Measurements from ENCODE around the gene AQP12B.
A peak's percentile ranks its signal among the peaks of the same experiment; 100 is the strongest.
"Not testable (repeated sequence)": the region's sequence is repeated elsewhere in the genome, so short reads cannot be mapped to it uniquely, and the experiment has no call there.

AQP12B gene

GRCh38 chr2:240701091-240701735, 18.5 kb upstream of the AQP12B start:
- no peak overlapping the region for H3K4me3 ChIP-seq (ENCODE audit: severe bottlenecking)
- no peaks in the 10 kb centered on the region for H3K4me1 ChIP-seq (ENCODE audit: insufficient read depth, poor library complexity, severe bottlenecking)
- no peak overlapping the region for H3K27ac ChIP-seq (ENCODE audit: poor library complexity, severe bottlenecking)
- DNase-seq (ENCODE audit: low spot score) (peak; percentile 42), ATAC-seq (ENCODE audit: low read depth) (no peak)
- no peak for TF ChIP-seq CTCF (IDR thresholded peaks at IDR 0.05; ENCODE audit: poor library complexity, severe bottlenecking)
- peaks cover 16% of the 10 kb centered on the region for H3K27me3 ChIP-seq (ENCODE audit: insufficient read depth, poor library complexity, severe bottlenecking)
- no peaks in the 10 kb centered on the region for H3K36me3 ChIP-seq (ENCODE audit: low read depth)
- H3K9me3 ChIP-seq (ENCODE audit: severe bottlenecking), result no peaks in the 10 kb centered on the region

GRCh38 chr2:240700616-240701015, 17.9 kb upstream of the AQP12B start:
- H3K4me3 ChIP-seq (ENCODE audit: severe bottlenecking); ATAC-seq (ENCODE audit: low read depth); H3K4me1 ChIP-seq (ENCODE audit: insufficient read depth, poor library complexity, severe bottlenecking); H3K27ac ChIP-seq (ENCODE audit: poor library complexity, severe bottlenecking); DNase-seq (ENCODE audit: low spot score); H3K36me3 ChIP-seq (ENCODE audit: low read depth); H3K9me3 ChIP-seq (ENCODE audit: severe bottlenecking): not testable (repeated sequence)
- H3K27me3 ChIP-seq (ENCODE audit: insufficient read depth, poor library complexity, severe bottlenecking), result peaks cover 15% of the 10 kb centered on the region

GRCh38 chr2:240699835-240700234, 17.1 kb upstream of the AQP12B start:
- not testable (repeated sequence) for H3K27me3 ChIP-seq (ENCODE audit: insufficient read depth, poor library complexity, severe bottlenecking); H3K4me3 ChIP-seq (ENCODE audit: severe bottlenecking); ATAC-seq (ENCODE audit: low read depth); H3K9me3 ChIP-seq (ENCODE audit: severe bottlenecking); H3K36me3 ChIP-seq (ENCODE audit: low read depth); H3K4me1 ChIP-seq (ENCODE audit: insufficient read depth, poor library complexity, severe bottlenecking); H3K27ac ChIP-seq (ENCODE audit: poor library complexity, severe bottlenecking); DNase-seq (ENCODE audit: low spot score)

GRCh38 chr2:240698852-240699561, 16.3 kb upstream of the AQP12B start:
- DNase-seq (ENCODE audit: low spot score), result peak; percentile 42
- not testable (repeated sequence) for H3K36me3 ChIP-seq (ENCODE audit: low read depth); H3K9me3 ChIP-seq (ENCODE audit: severe bottlenecking); H3K4me3 ChIP-seq (ENCODE audit: severe bottlenecking); H3K27ac ChIP-seq (ENCODE audit: poor library complexity, severe bottlenecking); H3K4me1 ChIP-seq (ENCODE audit: insufficient read depth, poor library complexity, severe bottlenecking); H3K27me3 ChIP-seq (ENCODE audit: insufficient read depth, poor library complexity, severe bottlenecking); ATAC-seq (ENCODE audit: low read depth)

- H3K4me1 ChIP-seq (ENCODE audit: insufficient read depth, poor library complexity, severe bottlenecking); H3K36me3 ChIP-seq (ENCODE audit: low read depth); ATAC-seq (ENCODE audit: low read depth); H3K27ac ChIP-seq (ENCODE audit: poor library complexity, severe bottlenecking); H3K9me3 ChIP-seq (ENCODE audit: severe bottlenecking); H3K4me3 ChIP-seq (ENCODE audit: severe bottlenecking); DNase-seq (ENCODE audit: low spot score); H3K27me3 ChIP-seq (ENCODE audit: insufficient read depth, poor library complexity, severe bottlenecking): not testable (repeated sequence)
Observed at GRCh38 chr2:240696469-240696868, 13.8 kb upstream of the AQP12B start.

- H3K4me1 ChIP-seq (ENCODE audit: insufficient read depth, poor library complexity, severe bottlenecking); H3K27me3 ChIP-seq (ENCODE audit: insufficient read depth, poor library complexity, severe bottlenecking); ATAC-seq (ENCODE audit: low read depth); H3K9me3 ChIP-seq (ENCODE audit: severe bottlenecking); H3K4me3 ChIP-seq (ENCODE audit: severe bottlenecking); H3K36me3 ChIP-seq (ENCODE audit: low read depth); H3K27ac ChIP-seq (ENCODE audit: poor library complexity, severe bottlenecking); DNase-seq (ENCODE audit: low spot score): not testable (repeated sequence)
Observed at GRCh38 chr2:240695593-240695992, 12.9 kb upstream of the AQP12B start.

GRCh38 chr2:240694304-240694703, 11.6 kb upstream of the AQP12B start:
- not testable (repeated sequence) for ATAC-seq (ENCODE audit: low read depth); H3K36me3 ChIP-seq (ENCODE audit: low read depth); H3K9me3 ChIP-seq (ENCODE audit: severe bottlenecking); H3K27me3 ChIP-seq (ENCODE audit: insufficient read depth, poor library complexity, severe bottlenecking); H3K4me3 ChIP-seq (ENCODE audit: severe bottlenecking); H3K4me1 ChIP-seq (ENCODE audit: insufficient read depth, poor library complexity, severe bottlenecking); H3K27ac ChIP-seq (ENCODE audit: poor library complexity, severe bottlenecking); DNase-seq (ENCODE audit: low spot score)

GRCh38 chr2:240692583-240693561, 10.2 kb upstream of the AQP12B start:
- not testable (repeated sequence) for ATAC-seq (ENCODE audit: low read depth); H3K4me3 ChIP-seq (ENCODE audit: severe bottlenecking); H3K36me3 ChIP-seq (ENCODE audit: low read depth); H3K27me3 ChIP-seq (ENCODE audit: insufficient read depth, poor library complexity, severe bottlenecking); H3K27ac ChIP-seq (ENCODE audit: poor library complexity, severe bottlenecking); H3K4me1 ChIP-seq (ENCODE audit: insufficient read depth, poor library complexity, severe bottlenecking); H3K9me3 ChIP-seq (ENCODE audit: severe bottlenecking)
- peak; percentile 22 for DNase-seq (ENCODE audit: low spot score)

- DNase-seq (ENCODE audit: low spot score), result peak; percentile 38
- H3K27ac ChIP-seq (ENCODE audit: poor library complexity, severe bottlenecking); H3K4me3 ChIP-seq (ENCODE audit: severe bottlenecking); H3K9me3 ChIP-seq (ENCODE audit: severe bottlenecking); H3K4me1 ChIP-seq (ENCODE audit: insufficient read depth, poor library complexity, severe bottlenecking); H3K27me3 ChIP-seq (ENCODE audit: insufficient read depth, poor library complexity, severe bottlenecking); ATAC-seq (ENCODE audit: low read depth); H3K36me3 ChIP-seq (ENCODE audit: low read depth): not testable (repeated sequence)
Observed at GRCh38 chr2:240691631-240692420, 9.1 kb upstream of the AQP12B start, which contains the start of gene AQP12A. TSS of gene AQP12A (plus strand) at chr2:240691866. CDS start at chr2:240691914, 48 bp downstream.

Measured in RWPE2 (cell line).